ENCODE measurements around the gene OR6K6. TPM values are rescaled to one million over a fixed set of nuclear protein-coding genes. Genes with fewer than 3 reads are reported as not detected.

Gene OR6K6
- polyA plus RNA-seq, 1 of the 3 experiments (the other 2 are of a cell fraction): not detected

DNA sequence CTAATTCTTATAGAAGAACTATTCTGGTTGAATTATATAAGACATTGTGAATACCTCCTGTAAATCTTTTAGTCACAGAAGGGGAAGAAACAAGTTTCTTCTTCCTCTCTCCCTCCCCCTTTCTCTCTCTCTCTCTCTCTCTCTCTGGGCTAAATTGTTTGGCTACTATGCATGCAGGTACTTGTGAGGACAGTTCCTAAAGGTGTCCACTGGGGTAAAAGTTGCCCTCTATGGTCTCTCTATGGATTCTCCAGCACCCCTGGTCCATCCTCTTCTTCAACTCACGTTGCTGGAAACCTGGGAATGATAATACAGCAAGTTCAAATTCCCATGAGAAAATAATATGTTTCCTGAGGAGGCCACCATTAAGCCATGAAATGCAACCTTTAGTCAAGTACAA, 39.8 kb upstream of the OR6K6 start:
- TF ChIP-seq FOXM1 (IDR thresholded peaks at IDR 0.05; ENCODE audit: low read depth) (no peak), MXI1 (IDR thresholded peaks at IDR 0.05; ENCODE audit: low read depth, low read length) (no peak), RXRA (IDR thresholded peaks at IDR 0.05; ENCODE audit: borderline replicate concordance, low read depth) (no peak), NRF1 (IDR thresholded peaks at IDR 0.05; ENCODE audit: low read depth, low read length) (no peak), TCF12 (IDR thresholded peaks at IDR 0.05) (no peak), EZH2phosphoT487 (IDR thresholded peaks at IDR 0.05; ENCODE audit: borderline replicate concordance, low read depth) (no peak)
- TF ChIP-seq, protein P1, sequence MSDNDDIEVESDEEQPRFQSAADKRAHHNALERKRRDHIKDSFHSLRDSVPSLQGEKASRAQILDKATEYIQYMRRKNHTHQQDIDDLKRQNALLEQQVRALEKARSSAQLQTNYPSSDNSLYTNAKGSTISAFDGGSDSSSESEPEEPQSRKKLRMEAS (IDR thresholded peaks at IDR 0.05; ENCODE audit: low read depth): no peak
- Histone ChIP-seq H3K79me2 (ENCODE audit: insufficient read depth) (no peaks in the 10 kb centered on the region), H3K36me3 (replicated peaks in 1 of 2; ENCODE audit: control insufficient read depth in 1 of 2, insufficient read depth in 2 of 2, low read length in 1 of 2) (no peaks in the 10 kb centered on the region), H3K4me2 (no peak overlapping the region), H3K9me2 (no peaks in the 10 kb centered on the region), H3F3A (replicated peaks; ENCODE audit: insufficient read depth) (no peaks in the 10 kb centered on the region), H4K20me1 (ENCODE audit: insufficient read depth) (no peaks in the 10 kb centered on the region), H3K27ac (ENCODE audit: low read depth in 2 of 2, low read length in 1 of 2) (no peak overlapping the region), H3K4me3 (ENCODE audit: low read depth in 2 of 2, low read length in 1 of 2) (no peak overlapping the region), H3K27me3 (ENCODE audit: insufficient read depth) (no peaks in the 10 kb centered on the region), H3K4me1 (ENCODE audit: control insufficient read depth in 1 of 2, insufficient read depth in 2 of 2, low read depth in 1 of 2, low read length in 1 of 2) (no peaks in the 10 kb centered on the region), H2AFZ (ENCODE audit: low read depth) (no peak overlapping the region), H3K9me3 (no peaks in the 10 kb centered on the region), H3K9ac (no peak overlapping the region)
- CTCF ChIA-PET: no interaction called here
- POLR2A ChIA-PET: no interaction called here
- 0% methylated on average over 1 of the region's 1 CpG for WGBS (ENCODE audit: low lambda C conversion rate)
- DNase-seq: no peak

DNA sequence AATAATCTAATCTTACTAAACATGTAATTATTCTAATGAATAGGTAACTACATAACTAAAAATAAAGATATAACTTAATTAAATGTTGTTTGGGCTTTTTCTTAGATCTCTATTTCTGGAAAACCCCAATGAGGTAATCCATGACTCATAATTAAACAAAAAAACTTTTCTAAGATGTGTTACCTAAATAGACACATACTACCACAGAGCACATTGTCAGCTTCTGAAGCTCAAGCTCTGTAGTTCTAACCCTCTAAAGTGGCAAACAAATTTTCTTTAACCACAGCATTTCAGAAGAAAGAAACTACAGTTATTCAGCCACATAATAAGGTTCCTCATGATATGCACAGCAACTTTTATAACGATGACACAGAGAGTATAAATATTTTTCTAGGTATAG, 38.2 kb upstream of the OR6K6 start:
- Histone ChIP-seq H3K9me2 (no peaks in the 10 kb centered on the region), H3K27me3 (ENCODE audit: insufficient read depth) (no peaks in the 10 kb centered on the region), H3K9me3 (no peaks in the 10 kb centered on the region), H3K79me2 (ENCODE audit: insufficient read depth) (no peaks in the 10 kb centered on the region), H3K4me2 (no peak overlapping the region), H3F3A (replicated peaks; ENCODE audit: insufficient read depth) (no peaks in the 10 kb centered on the region), H3K36me3 (replicated peaks in 1 of 2; ENCODE audit: control insufficient read depth in 1 of 2, insufficient read depth in 2 of 2, low read length in 1 of 2) (no peaks in the 10 kb centered on the region), H3K4me3 (ENCODE audit: low read depth in 2 of 2, low read length in 1 of 2) (no peak overlapping the region), H3K9ac (no peak overlapping the region), H2AFZ (ENCODE audit: low read depth) (no peak overlapping the region), H3K27ac (ENCODE audit: low read depth in 2 of 2, low read length in 1 of 2) (no peak overlapping the region), H4K20me1 (ENCODE audit: insufficient read depth) (no peaks in the 10 kb centered on the region), H3K4me1 (ENCODE audit: control insufficient read depth in 1 of 2, insufficient read depth in 2 of 2, low read depth in 1 of 2, low read length in 1 of 2) (no peaks in the 10 kb centered on the region)
- ChIA-PET CTCF (no interaction called here), POLR2A (no interaction called here)
- no peak for TF ChIP-seq NFIC (IDR thresholded peaks at IDR 0.05; ENCODE audit: borderline replicate concordance)
- TF ChIP-seq MEF2A (IDR thresholded peaks at IDR 0.05; ENCODE audit: borderline replicate concordance, low read depth): no peak
- TF ChIP-seq TCF12 (IDR thresholded peaks at IDR 0.05): no peak
- TF ChIP-seq SMC3 (IDR thresholded peaks at IDR 0.05; ENCODE audit: low read depth, low read length): no peak
- TF ChIP-seq SIN3A (IDR thresholded peaks at IDR 0.05; ENCODE audit: borderline replicate concordance, low read depth, low read length): no peak
- no peak for TF ChIP-seq TEAD4 (IDR thresholded peaks at IDR 0.05; ENCODE audit: borderline replicate concordance, insufficient read depth)
- TF ChIP-seq, protein P2, sequence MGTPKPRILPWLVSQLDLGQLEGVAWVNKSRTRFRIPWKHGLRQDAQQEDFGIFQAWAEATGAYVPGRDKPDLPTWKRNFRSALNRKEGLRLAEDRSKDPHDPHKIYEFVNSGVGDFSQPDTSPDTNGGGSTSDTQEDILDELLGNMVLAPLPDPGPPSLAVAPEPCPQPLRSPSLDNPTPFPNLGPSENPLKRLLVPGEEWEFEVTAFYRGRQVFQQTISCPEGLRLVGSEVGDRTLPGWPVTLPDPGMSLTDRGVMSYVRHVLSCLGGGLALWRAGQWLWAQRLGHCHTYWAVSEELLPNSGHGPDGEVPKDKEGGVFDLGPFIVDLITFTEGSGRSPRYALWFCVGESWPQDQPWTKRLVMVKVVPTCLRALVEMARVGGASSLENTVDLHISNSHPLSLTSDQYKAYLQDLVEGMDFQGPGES (IDR thresholded peaks at IDR 0.05; ENCODE audit: low read depth, low read length): no peak
- 0% methylated on average over 1 of the region's 1 CpG for WGBS (ENCODE audit: low lambda C conversion rate)
- no peak for DNase-seq

Data from SK-N-SH (cell line).